ENCODE data around the gene ARHGAP8.

The ARHGAP8 gene

DNA sequence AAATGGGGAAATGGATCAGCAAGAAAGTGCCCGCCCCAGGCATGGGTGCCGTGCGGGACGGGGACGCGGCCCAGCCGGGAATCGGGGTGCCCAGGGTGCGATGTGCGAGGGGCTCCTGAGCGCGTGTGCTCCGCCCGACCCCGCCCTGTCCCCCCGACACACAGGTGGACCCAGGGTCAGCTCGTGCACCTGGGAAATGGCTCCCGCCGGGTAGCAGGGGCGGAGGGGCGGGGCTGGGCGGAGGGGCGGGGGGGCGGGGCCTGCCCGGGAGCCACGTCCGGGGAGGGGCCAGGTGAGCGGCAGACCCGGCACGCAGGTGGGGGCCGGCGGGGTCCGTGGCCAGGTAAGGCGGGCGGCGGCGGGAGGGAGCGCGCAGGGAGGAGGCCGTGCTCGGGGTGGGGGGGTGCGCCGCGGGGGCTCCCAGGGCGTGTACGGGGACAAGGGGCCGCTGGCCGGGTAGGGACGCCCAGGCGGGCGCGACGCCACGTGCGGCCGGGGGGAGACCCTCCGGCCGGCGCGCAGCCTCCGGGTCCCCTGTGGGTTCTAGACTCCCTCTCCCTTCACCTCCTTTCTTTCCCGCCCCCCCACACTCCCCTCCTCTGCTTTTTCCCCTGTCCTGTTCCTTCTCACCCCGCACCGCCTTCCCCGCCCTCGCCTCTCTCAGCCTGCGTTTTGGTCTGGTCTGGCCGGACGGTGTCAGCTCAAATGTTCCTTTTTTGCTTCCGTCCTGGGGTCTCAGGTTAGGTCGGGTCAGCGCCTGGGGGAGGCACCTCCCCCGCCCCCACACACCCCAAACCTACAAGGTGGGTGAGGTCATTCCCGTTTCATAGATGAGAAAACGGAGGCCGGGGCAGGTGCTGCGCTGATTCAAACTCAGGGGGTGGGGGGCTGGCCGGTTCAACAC lies at the start of gene ARHGAP8:
TSS of gene ARHGAP8 (plus strand) at position 291 of the 904 bp plus-strand sequence. CDS start 33,953 bp downstream, outside the sequence.
- TF ChIP-seq, protein P1, sequence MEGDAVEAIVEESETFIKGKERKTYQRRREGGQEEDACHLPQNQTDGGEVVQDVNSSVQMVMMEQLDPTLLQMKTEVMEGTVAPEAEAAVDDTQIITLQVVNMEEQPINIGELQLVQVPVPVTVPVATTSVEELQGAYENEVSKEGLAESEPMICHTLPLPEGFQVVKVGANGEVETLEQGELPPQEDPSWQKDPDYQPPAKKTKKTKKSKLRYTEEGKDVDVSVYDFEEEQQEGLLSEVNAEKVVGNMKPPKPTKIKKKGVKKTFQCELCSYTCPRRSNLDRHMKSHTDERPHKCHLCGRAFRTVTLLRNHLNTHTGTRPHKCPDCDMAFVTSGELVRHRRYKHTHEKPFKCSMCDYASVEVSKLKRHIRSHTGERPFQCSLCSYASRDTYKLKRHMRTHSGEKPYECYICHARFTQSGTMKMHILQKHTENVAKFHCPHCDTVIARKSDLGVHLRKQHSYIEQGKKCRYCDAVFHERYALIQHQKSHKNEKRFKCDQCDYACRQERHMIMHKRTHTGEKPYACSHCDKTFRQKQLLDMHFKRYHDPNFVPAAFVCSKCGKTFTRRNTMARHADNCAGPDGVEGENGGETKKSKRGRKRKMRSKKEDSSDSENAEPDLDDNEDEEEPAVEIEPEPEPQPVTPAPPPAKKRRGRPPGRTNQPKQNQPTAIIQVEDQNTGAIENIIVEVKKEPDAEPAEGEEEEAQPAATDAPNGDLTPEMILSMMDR (conservative IDR thresholded peaks at IDR 0.05; ENCODE audit: low read depth, low read length) = no peak
- H3K4me3 ChIP-seq (ENCODE audit: low read length) = peak within 1 kb of the TSS; percentile 44
- DNase-seq (ENCODE audit: low read depth) = no peak

DNA sequence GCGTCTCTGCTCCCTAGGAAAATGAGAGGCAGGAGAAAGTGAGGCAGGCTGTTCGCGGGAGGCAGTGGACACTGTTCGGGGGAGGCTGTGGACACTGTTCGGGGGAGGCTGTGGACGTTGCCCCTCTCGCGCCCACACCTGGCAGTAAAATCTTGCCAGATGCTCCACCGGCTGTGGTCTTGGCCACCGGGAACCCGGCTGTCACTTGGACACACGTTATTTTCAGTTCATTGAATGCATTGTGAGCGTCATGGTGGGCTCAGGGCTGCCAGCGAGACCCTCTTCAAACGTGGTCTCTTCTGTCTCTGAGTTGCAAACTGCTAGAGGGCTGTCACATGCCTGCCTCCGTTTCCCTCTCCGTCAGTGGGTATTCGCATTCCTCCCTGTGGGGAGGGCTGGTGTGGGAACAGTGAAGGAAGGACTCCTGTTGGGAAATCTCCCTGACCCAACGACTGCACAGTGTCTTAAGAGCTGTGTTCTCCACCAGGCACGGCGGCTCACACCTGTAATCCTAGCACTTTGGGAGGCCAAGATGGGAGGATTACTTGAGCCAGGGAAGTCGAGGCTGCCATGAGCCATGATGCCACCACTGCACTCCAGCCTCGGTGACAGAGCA lies 49.0 kb upstream of the ARHGAP8 start:
- peak overlapping the region; percentile 52 for H3K4me3 ChIP-seq (ENCODE audit: low read length)
- no peak for DNase-seq (ENCODE audit: low read depth)
- TF ChIP-seq, protein P1 (conservative IDR thresholded peaks at IDR 0.05; ENCODE audit: low read depth, low read length) = no peak

GRCh38 chr22:44704159-44705021 lies 48.0 kb upstream of the ARHGAP8 start:
- TF ChIP-seq, protein P1 (conservative IDR thresholded peaks at IDR 0.05; ENCODE audit: low read depth, low read length) = no peak
- DNase-seq (ENCODE audit: low read depth) = no peak
- no peak overlapping the region for H3K4me3 ChIP-seq (ENCODE audit: low read length)

- DNase-seq (ENCODE audit: low read depth) = no peak
- TF ChIP-seq, protein P1 (conservative IDR thresholded peaks at IDR 0.05; ENCODE audit: low read depth, low read length) = no peak
- H3K4me3 ChIP-seq (ENCODE audit: low read length) = no peak overlapping the region
Measured at GRCh38 chr22:44705022-44705297, 47.4 kb upstream of the ARHGAP8 start.

DNA sequence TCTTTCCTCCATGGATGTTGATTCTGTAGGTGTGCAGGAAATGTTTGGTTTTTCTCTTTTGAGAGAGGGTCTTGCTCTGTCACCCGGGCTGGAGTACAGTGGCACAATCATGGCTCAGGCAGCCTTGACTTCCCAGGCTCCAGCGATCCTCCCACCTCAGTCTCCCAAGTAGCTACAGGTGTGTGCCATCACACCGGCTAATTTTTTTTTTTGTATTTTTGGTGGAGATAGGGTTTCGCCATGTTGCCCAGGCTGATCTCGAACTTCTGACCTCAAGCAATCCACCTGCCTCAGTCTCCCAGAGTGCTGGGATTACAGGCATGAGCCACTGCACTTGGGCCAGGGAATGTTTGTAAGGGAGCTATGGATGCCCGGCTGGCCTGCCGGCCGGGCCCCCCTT lies 45.9 kb upstream of the ARHGAP8 start:
- TF ChIP-seq, protein P1 (conservative IDR thresholded peaks at IDR 0.05; ENCODE audit: low read depth, low read length) = no peak
- no peak overlapping the region for H3K4me3 ChIP-seq (ENCODE audit: low read length)
- no peak for DNase-seq (ENCODE audit: low read depth)

DNA sequence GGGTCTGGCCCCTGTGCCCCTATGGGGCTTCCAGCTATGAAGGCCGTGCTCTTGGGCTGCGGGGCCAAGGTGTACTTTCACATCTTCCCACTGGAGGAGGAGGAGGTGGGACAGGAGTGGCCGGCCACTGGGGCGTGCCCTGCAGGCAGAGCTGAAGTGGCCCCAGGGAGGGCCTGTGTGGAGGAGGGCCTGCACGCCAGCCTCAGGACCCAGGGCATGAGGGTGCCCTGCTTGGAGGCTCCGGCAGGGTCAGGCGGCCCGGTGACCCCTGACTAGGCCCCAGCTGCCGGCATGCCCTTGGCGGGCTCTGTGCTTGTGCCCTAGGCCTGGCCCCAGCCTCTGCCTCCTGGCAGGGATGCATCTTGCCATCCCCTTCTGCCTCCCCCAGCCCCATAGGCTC lies 45.2 kb upstream of the ARHGAP8 start:
- TF ChIP-seq, protein P1 (conservative IDR thresholded peaks at IDR 0.05; ENCODE audit: low read depth, low read length) = no peak
- no peak for DNase-seq (ENCODE audit: low read depth)
- H3K4me3 ChIP-seq (ENCODE audit: low read length) = no peak overlapping the region
